ENCODE measurements around the gene FILIP1L. TPM values are rescaled to one million over a fixed set of nuclear protein-coding genes. Genes with fewer than 3 reads are reported as not detected.

The FILIP1L gene
- total and polyA plus RNA-seq, 2 of the 13 experiments (the other 11 are each of a cell fraction or from before 2014, with no cell fraction given), result 8.1 to 187 TPM

DNA sequence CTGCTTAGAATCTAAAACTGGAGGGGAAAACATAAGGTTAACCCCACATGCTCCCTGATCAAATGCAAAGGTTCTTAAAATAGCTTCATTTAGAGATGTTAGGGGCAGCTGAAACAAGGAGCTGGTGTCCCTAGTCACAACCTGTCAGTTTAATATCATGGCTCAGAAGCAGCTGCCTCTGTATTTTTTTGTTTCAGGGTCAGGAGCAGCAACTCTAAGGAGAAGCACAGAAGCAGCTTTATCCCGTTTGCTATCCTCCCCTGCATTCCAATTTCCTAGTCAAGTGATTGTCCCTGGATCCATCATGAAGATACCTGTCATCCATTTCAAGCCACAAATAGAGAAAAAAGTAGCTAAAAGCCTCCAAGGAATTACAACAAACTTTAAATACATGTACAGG lies 4.1 kb downstream of the FILIP1L start:
- ChIA-PET CTCF (ENCODE audit: low intra/inter-chr PET ratio, low total read pairs) (no interaction called here), POLR2A (interaction anchor here (0.6 kb wide), 1 partner anchor 15 kb away, joined by 3 read pairs; no protein-coding TSS in a partner anchor)
- no peaks in the 10 kb centered on the region for H4K20me1 ChIP-seq (ENCODE audit: insufficient read depth, low read length)
- H3K9ac ChIP-seq (ENCODE audit: insufficient read depth, low read depth, low read length), result no peak overlapping the region
- intact Hi-C loops (cut with micrococcal nuclease; ENCODE audit: unreplicated experiment), result no loop called here
- H3K27ac ChIP-seq (ENCODE audit: extremely low read length, insufficient read depth, low read length), result no peak overlapping the region
- peaks cover 45% of the 10 kb centered on the region for H3K4me1 ChIP-seq (ENCODE audit: insufficient read depth, low read length)
- H3K9me3 ChIP-seq (ENCODE audit: low read length), result no peaks in the 10 kb centered on the region
- BruUV-seq (replicated peaks), result no TSS peak
- H2AFZ ChIP-seq (ENCODE audit: low read length), result no peak overlapping the region
- ATAC-seq (no peak), FAIRE-seq (no peak), DNase-seq (ENCODE audit: low spot score) (no peak)
- H3K79me2 ChIP-seq (ENCODE audit: insufficient read depth, low read length), result no peaks in the 10 kb centered on the region
- in situ Hi-C loops (cut with HindIII; ENCODE audit: extremely low pct_ligation_motif_present, low pct_unique_long_range_greater_than_20kb), result no loop called here
- no peak overlapping the region for H3K4me3 ChIP-seq (replicated peaks in 1 of 3; ENCODE audit: insufficient read depth in 1 of 3, low read depth in 2 of 3, low read length in 3 of 3)
- H3K27me3 ChIP-seq (ENCODE audit: control insufficient read depth in 1 of 2, insufficient read depth in 2 of 2, low read length in 2 of 2), result no peaks in the 10 kb centered on the region
- WGBS (ENCODE audit: low lambda C conversion rate), result 100% methylated on average over 1 of the region's 1 CpG
- H3K36me3 ChIP-seq (replicated peaks in 1 of 2; ENCODE audit: control insufficient read depth in 1 of 2, insufficient read depth in 2 of 2, low read length in 2 of 2), result no peaks in the 10 kb centered on the region
- H3K4me2 ChIP-seq (ENCODE audit: low read depth, low read length), result no peak overlapping the region
- TF ChIP-seq ZNF564 (CRISPR knock-in tag; IDR thresholded peaks at IDR 0.05) (no peak), HCFC1 (IDR thresholded peaks at IDR 0.05; ENCODE audit: low read depth, low read length) (no peak), DR1 (CRISPR knock-in tag; IDR thresholded peaks at IDR 0.05) (no peak), ZEB1 (IDR thresholded peaks at IDR 0.05; ENCODE audit: insufficient replicate concordance, low read depth) (no peak), RCOR2 (CRISPR knock-in tag; IDR thresholded peaks at IDR 0.05) (no peak), ZBTB38 (CRISPR knock-in tag; IDR thresholded peaks at IDR 0.05) (no peak), ZBTB1 (CRISPR knock-in tag; IDR thresholded peaks at IDR 0.05; ENCODE audit: borderline replicate concordance) (no peak), ZBTB8A (CRISPR knock-in tag; IDR thresholded peaks at IDR 0.05; ENCODE audit: borderline replicate concordance, low read depth) (no peak), DNMT3B (CRISPR knock-in tag; conservative IDR thresholded peaks at IDR 0.05) (no peak), SMAD1 (CRISPR knock-in tag; IDR thresholded peaks at IDR 0.05; ENCODE audit: borderline replicate concordance, low read depth) (no peak), ZNF816 (CRISPR knock-in tag; IDR thresholded peaks at IDR 0.05; ENCODE audit: borderline replicate concordance) (no peak), ZNF30 (CRISPR knock-in tag; IDR thresholded peaks at IDR 0.05) (no peak)
- TF ChIP-seq, protein P1, sequence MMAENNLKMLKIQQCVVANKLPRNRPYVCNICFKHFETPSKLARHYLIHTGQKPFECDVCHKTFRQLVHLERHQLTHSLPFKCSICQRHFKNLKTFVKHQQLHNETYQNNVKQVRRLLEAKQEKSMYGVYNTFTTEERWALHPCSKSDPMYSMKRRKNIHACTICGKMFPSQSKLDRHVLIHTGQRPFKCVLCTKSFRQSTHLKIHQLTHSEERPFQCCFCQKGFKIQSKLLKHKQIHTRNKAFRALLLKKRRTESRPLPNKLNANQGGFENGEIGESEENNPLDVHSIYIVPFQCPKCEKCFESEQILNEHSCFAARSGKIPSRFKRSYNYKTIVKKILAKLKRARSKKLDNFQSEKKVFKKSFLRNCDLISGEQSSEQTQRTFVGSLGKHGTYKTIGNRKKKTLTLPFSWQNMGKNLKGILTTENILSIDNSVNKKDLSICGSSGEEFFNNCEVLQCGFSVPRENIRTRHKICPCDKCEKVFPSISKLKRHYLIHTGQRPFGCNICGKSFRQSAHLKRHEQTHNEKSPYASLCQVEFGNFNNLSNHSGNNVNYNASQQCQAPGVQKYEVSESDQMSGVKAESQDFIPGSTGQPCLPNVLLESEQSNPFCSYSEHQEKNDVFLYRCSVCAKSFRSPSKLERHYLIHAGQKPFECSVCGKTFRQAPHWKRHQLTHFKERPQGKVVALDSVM (CRISPR knock-in tag; IDR thresholded peaks at IDR 0.05), result no peak
- TF ChIP-seq, protein P2, sequence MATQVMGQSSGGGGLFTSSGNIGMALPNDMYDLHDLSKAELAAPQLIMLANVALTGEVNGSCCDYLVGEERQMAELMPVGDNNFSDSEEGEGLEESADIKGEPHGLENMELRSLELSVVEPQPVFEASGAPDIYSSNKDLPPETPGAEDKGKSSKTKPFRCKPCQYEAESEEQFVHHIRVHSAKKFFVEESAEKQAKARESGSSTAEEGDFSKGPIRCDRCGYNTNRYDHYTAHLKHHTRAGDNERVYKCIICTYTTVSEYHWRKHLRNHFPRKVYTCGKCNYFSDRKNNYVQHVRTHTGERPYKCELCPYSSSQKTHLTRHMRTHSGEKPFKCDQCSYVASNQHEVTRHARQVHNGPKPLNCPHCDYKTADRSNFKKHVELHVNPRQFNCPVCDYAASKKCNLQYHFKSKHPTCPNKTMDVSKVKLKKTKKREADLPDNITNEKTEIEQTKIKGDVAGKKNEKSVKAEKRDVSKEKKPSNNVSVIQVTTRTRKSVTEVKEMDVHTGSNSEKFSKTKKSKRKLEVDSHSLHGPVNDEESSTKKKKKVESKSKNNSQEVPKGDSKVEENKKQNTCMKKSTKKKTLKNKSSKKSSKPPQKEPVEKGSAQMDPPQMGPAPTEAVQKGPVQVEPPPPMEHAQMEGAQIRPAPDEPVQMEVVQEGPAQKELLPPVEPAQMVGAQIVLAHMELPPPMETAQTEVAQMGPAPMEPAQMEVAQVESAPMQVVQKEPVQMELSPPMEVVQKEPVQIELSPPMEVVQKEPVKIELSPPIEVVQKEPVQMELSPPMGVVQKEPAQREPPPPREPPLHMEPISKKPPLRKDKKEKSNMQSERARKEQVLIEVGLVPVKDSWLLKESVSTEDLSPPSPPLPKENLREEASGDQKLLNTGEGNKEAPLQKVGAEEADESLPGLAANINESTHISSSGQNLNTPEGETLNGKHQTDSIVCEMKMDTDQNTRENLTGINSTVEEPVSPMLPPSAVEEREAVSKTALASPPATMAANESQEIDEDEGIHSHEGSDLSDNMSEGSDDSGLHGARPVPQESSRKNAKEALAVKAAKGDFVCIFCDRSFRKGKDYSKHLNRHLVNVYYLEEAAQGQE (IDR thresholded peaks at IDR 0.05; ENCODE audit: borderline replicate concordance in 1 of 2, low read depth in 1 of 2, low read length in 2 of 2), result no peak

Data from HepG2 (cell line).